HUES6 (cell line): ENCODE results near the gene PXDN.
"Not testable (repeated sequence)": the region's sequence is repeated elsewhere in the genome, so short reads cannot be mapped to it uniquely, and the experiment has no call there.

Source experiments
- H3K27ac ChIP-seq: 2 replicates; pipeline ENCODE4 v1.7.0; 2013; ENCODE audit warnings: low read depth, mild to moderate bottlenecking, low read length, inconsistent platforms
- H3K27me3 ChIP-seq: 2 replicates; pipeline ENCODE4 v1.6.1; 2013; ENCODE audit warnings: low read length; ENCODE audit not compliant: control insufficient read depth, insufficient read depth
- H3K36me3 ChIP-seq: 2 replicates; pipeline ENCODE4 v1.6.1; 2013; ENCODE audit warnings: low read length; ENCODE audit not compliant: control insufficient read depth, insufficient read depth
- H3K4me1 ChIP-seq: 2 replicates; pipeline ENCODE4 v1.6.1; 2013; ENCODE audit warnings: low read length; ENCODE audit not compliant: control insufficient read depth, insufficient read depth
- H3K4me3 ChIP-seq: 2 replicates; pipeline ENCODE4 v1.5.1; 2013; ENCODE audit warnings: low read depth, low read length
- H3K9ac ChIP-seq: one replicate; pipeline ENCODE4 v1.6.1; 2013; ENCODE audit warnings: mild to moderate bottlenecking, low read length
- H3K9me3 ChIP-seq: 2 replicates; pipeline ENCODE4 v1.6.1; 2013; ENCODE audit warnings: low read depth, low read length; ENCODE audit not compliant: control insufficient read depth, insufficient read depth

PXDN gene

DNA sequence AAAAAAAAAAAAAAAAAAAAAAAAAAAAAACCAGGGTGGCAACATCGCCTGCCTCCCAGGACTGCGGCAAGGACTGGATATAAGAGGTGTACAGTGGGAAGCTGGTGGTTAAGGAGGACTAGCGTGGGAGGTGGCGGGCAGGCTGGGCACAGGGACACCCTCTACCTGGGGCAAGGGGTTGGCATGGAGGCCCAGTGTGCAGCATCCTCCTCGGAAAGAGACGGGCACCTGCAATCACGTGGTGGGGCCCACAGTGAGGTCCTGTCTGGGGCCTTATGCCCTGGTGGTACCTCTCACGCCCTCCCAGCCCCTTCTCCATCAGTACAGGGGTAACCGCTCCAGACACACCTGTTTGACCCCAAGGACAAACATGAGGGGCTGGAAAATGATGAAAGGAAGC, 27.9 kb downstream of the PXDN start:
- no peak overlapping the region for H3K27ac ChIP-seq

GRCh38 chr2:1716014-1716305, 28.4 kb downstream of the PXDN start:
- not testable (repeated sequence) for H3K9ac ChIP-seq, H3K9me3 ChIP-seq, H3K36me3 ChIP-seq, H3K4me3 ChIP-seq, H3K27ac ChIP-seq, H3K27me3 ChIP-seq
- H3K4me1 ChIP-seq = peaks cover 17% of the 10 kb centered on the region

More for the DNA sequence above, 27.9 kb downstream of the PXDN start:
- Histone ChIP-seq H3K27me3 (no peaks in the 10 kb centered on the region), H3K36me3 (no peaks in the 10 kb centered on the region), H3K4me3 (no peak overlapping the region), H3K9me3 (no peaks in the 10 kb centered on the region), H3K4me1 (peaks cover 17% of the 10 kb centered on the region), H3K9ac (no peak overlapping the region)

DNA sequence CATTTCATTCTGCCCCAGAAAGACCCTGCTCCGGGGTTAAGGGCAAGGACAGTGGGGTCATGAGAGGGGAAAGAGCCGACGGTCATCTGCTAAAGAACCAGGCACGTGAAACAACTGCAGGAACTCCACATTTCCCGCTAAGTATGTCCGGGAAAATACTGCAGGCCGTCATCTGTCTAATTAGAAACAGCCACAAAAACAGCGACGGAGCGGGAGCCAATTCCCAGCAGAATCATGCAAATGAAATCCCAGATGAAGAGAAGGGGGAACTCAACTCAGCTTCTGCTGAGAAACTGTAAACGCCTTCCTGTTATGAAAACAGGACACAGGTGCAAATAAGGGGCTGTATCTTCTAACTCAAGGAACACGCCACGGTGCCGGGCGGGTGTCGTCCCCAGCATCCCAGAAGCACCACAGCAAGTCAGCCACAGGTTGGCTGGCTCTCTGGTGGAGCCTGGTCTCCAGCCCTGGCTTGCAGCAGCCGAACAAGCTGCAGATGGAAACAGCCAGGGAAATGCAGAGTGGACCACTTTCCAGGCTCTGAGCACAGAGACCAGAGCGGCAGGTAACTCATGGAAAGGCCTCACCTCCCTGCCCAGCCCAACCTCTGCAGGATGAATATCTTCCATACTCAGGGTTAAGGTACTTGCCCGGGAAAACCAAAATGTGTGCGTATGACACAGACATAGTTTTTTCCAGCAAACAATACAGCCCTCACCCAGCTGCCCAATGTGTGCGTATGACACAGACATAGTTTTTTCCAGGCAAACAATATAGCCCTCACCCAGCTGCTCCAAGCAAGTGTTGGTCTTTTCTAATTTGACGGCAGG, 28.9 kb downstream of the PXDN start:
- no peak overlapping the region for H3K4me3 ChIP-seq
- H3K27me3 ChIP-seq = no peaks in the 10 kb centered on the region
- peaks cover 17% of the 10 kb centered on the region for H3K4me1 ChIP-seq
- H3K9me3 ChIP-seq = no peaks in the 10 kb centered on the region
- H3K9ac ChIP-seq = no peak overlapping the region
- no peaks in the 10 kb centered on the region for H3K36me3 ChIP-seq
- H3K27ac ChIP-seq = no peak overlapping the region

DNA sequence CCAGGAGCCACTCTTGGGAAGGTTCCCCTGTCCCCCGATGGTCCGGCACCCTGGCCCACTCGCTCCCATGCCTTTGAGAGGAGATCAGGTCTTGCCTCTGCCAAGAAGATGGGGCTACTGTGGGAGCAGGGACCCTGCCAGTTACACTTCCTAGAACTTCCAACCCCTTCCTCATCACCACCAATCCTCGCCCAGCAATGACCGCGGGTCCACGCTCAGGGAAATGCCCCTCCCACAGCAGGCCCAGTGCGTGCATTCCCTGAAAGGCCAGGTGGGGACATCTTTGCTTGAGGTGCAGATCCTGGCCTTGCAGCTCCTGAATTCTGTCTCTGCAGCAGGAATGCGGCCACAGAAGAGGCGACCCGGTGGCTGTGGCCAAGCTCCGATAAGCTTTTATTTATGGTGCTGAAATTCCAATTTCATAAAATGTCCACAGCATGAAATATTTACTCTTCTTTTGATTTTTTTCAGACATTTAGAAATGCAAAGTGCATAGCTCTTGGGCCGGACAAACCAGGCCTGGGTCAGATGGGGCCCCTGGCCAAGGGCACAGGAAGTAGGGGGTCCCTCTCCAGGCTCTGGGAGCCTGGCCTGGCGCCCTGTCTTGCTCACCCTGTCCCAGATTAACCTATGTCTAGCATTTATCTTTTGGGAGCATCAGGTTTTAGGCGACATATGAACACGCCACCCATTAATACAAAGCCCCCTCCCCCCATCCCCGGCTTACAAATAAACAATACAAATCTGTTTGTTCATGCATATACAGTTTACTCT, 29.8 kb downstream of the PXDN start:
- Histone ChIP-seq H3K9me3 (no peaks in the 10 kb centered on the region), H3K4me1 (peaks cover 24% of the 10 kb centered on the region), H3K27me3 (no peaks in the 10 kb centered on the region), H3K4me3 (no peak overlapping the region), H3K27ac (no peak overlapping the region), H3K36me3 (no peaks in the 10 kb centered on the region), H3K9ac (no peak overlapping the region)

- H3K4me3 ChIP-seq = no peak overlapping the region
- no peaks in the 10 kb centered on the region for H3K36me3 ChIP-seq
- no peak overlapping the region for H3K27ac ChIP-seq
- H3K27me3 ChIP-seq = no peaks in the 10 kb centered on the region
- no peak overlapping the region for H3K9ac ChIP-seq
- H3K9me3 ChIP-seq = no peaks in the 10 kb centered on the region
- H3K4me1 ChIP-seq = peaks cover 30% of the 10 kb centered on the region
Observed at GRCh38 chr2:1713839-1714236, 30.5 kb downstream of the PXDN start.

GRCh38 chr2:1713142-1713838, 31.0 kb downstream of the PXDN start:
- Histone ChIP-seq H3K36me3 (no peaks in the 10 kb centered on the region), H3K27ac (no peak overlapping the region), H3K4me3 (no peak overlapping the region), H3K4me1 (peaks cover 36% of the 10 kb centered on the region), H3K9me3 (no peaks in the 10 kb centered on the region), H3K9ac (no peak overlapping the region), H3K27me3 (no peaks in the 10 kb centered on the region)

DNA sequence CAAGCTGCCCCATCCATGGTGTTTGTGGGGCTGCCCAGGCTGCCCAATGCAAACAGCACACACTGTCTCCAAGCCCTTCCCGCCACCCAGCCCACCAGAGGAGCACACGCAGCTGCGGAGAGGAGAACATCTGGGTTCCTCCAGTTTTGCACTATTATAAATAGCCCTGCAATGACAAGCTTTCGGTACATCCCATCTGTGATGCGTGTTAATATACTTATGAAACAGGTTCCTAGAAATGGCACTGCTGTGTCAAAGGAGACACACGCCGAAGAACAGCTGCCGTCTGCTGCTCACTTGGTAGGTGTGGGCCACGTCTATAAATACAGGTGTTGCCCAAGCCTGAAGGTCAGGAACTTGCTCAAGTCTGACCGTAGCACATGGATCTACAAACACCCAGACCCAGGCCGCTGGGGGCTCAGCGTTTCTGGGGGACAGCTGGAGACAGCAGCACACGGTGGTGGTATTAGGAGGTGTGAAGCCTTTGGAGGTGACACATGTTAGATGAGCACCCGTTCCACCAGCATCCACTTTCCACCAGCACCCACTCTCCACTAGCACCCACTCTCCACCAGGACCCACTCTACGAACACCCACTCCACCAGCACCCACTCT, 34.3 kb downstream of the PXDN start:
- Histone ChIP-seq H3K9me3 (no peaks in the 10 kb centered on the region), H3K36me3 (no peaks in the 10 kb centered on the region), H3K4me3 (no peak overlapping the region), H3K4me1 (peaks cover 34% of the 10 kb centered on the region), H3K27ac (no peak overlapping the region), H3K9ac (no peak overlapping the region), H3K27me3 (no peaks in the 10 kb centered on the region)

- Histone ChIP-seq H3K9me3 (no peaks in the 10 kb centered on the region), H3K4me3 (no peak overlapping the region), H3K9ac (no peak overlapping the region), H3K27me3 (no peaks in the 10 kb centered on the region), H3K36me3 (no peaks in the 10 kb centered on the region), H3K4me1 (peaks cover 39% of the 10 kb centered on the region), H3K27ac (no peak overlapping the region)
Observed at GRCh38 chr2:1709335-1709605, 35.0 kb downstream of the PXDN start.

DNA sequence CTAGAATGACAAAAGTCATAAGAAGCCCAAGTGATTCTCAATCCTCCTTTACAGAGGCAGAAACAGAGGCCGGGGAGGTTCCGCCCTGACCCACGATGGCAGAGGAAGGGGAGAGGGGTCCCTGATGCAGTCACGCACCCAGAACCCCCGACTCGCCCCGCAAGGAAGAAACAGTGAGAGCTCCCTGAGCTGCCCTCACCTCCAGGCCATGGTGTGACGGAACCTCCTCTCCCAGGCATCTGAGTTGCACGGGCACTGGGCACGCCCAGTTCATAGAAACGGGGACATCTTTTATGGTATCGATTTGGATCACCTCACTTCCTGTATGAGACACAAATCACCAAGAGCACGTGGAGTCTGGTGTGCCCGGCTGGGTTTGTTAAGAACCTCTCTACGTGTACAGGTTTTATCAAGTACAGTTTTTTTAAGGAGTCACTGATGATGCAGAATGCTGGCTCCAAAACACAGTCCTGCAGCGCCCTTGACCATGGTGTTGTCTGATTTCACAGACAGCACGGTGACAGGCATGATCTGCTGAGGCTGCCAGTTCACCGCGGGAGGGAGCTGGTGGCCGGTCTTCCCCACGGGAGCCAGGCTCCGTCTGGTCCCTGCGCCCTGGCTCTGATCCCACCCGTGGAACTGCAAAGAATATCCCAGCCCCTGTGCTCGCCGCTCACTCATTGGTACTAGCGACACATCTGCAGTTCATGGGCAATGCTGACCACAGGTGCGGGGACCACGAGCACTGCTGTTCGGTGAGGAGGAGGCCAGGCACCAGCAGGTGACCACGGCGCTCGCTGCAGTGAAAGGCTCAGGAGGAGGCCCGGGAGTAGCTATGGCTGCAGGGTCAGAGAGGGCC, 35.6 kb downstream of the PXDN start:
- H3K4me3 ChIP-seq = no peak overlapping the region

GRCh38 chr2:1707771-1708418, 36.4 kb downstream of the PXDN start:
- no peaks in the 10 kb centered on the region for H3K27me3 ChIP-seq
- H3K36me3 ChIP-seq = no peaks in the 10 kb centered on the region
- no peaks in the 10 kb centered on the region for H3K9me3 ChIP-seq
- H3K9ac ChIP-seq = peak overlapping the region; percentile 52
- H3K4me3 ChIP-seq = peak overlapping the region; percentile 39; the same call in 1 of the 2 replicates
- peak overlapping the region; percentile 54; the same call in 1 of the 2 replicates for H3K27ac ChIP-seq
- peaks cover 39% of the 10 kb centered on the region for H3K4me1 ChIP-seq

More for the DNA sequence above, 35.6 kb downstream of the PXDN start:
- H3K27ac ChIP-seq = peak overlapping the region; percentile 54; the same call in 1 of the 2 replicates
- H3K27me3 ChIP-seq = no peaks in the 10 kb centered on the region
- peak overlapping the region; percentile 52 for H3K9ac ChIP-seq
- no peaks in the 10 kb centered on the region for H3K36me3 ChIP-seq
- H3K4me1 ChIP-seq = peaks cover 39% of the 10 kb centered on the region
- H3K9me3 ChIP-seq = no peaks in the 10 kb centered on the region
